Measurements from ENCODE around the gene DIRAS1. TPM values are rescaled to one million over a fixed set of nuclear protein-coding genes. Genes with fewer than 3 reads are reported as not detected.
"Not testable (repeated sequence)": the region's sequence is repeated elsewhere in the genome, so short reads cannot be mapped to it uniquely, and the experiment has no call there.

DIRAS1 gene
- total RNA-seq, 1 experiment from 2014 or later: not detected

DNA sequence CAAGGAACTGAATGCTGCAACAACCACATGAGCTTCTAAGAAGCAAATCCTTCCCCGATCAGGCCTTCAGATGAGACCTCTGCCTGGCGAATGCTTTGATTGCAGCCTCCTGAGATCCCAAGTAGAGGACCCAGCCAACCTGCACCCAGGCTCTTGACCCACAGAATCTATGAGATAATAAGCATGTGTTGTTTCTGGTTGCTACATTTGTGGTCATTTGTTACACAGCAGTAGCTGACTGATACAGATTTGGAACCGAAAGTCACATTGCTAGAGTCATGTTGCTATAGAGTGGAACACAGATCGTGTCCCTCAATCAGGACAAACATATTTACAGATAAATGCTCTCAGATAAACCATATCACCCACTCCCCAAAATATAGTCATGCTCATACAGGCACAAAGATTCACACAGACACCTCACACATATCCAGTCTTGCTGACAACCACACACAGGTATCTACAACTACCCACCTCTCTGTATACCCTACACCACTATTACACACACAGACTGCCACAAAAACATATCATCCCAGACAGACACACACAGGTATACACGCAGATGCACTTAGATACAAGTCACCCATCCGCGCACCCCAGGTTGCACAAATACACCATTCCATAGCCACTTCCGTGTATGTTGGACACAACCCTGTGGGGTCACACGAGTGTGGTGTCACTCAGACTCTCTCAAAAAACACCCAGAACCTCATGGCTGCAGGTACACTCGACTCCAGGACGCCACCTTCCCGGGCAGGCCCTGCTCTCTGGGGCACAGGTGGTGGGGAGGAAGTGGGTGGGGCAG lies 5.5 kb downstream of the DIRAS1 start:
- H3K4me3 ChIP-seq: no peak overlapping the region
- H3K4me1 ChIP-seq: no peaks in the 10 kb centered on the region
- H3K27ac ChIP-seq: no peak overlapping the region
- DNase-seq: no peak
- no peaks in the 10 kb centered on the region for H3K27me3 ChIP-seq
- H3K9me3 ChIP-seq (replicated peaks): peaks cover 5% of the 10 kb centered on the region; the same call in 1 of the 2 replicates
- H3K36me3 ChIP-seq: no peaks in the 10 kb centered on the region

DNA sequence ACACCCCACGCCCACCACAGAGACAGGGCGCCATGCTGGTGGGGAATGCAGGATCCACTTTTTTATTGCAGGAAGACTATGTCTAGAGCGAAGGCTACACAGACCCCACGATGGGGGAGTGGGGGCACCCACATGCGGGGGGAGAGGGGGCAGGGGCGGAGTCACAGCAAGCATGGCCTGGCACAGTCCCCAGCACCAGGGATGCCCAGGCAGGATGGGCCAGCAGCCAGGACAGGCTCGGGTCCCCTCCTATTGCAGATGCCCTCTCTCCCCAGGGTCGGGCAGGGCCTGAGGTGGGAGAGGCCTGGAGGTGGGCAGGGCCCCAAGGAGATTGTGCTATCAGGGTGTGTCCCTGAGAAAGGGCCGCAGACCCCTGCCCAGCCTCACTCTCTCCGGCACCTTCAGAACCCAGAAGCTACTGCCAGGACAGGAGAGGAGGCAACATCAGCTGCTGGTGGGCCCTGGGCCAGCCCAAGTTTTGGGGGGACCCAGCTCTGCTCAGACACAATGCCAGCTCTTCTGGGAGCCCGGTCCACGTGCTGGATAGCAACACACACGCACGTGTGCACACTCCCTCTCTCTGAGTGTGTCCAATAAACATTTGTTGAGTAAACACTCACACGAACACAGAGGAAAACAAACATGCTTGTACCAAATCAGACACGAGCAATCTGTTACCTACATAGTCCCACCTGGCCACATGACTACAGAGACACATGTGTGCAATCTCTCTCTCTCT lies 6.5 kb downstream of the DIRAS1 start:
- no peaks in the 10 kb centered on the region for H3K27me3 ChIP-seq
- no peak overlapping the region for H3K27ac ChIP-seq
- H3K4me1 ChIP-seq: no peaks in the 10 kb centered on the region
- H3K9me3 ChIP-seq (replicated peaks): peaks cover 5% of the 10 kb centered on the region; the same call in 1 of the 2 replicates
- DNase-seq: no peak
- H3K4me3 ChIP-seq: no peak overlapping the region
- H3K36me3 ChIP-seq: no peaks in the 10 kb centered on the region

DNA sequence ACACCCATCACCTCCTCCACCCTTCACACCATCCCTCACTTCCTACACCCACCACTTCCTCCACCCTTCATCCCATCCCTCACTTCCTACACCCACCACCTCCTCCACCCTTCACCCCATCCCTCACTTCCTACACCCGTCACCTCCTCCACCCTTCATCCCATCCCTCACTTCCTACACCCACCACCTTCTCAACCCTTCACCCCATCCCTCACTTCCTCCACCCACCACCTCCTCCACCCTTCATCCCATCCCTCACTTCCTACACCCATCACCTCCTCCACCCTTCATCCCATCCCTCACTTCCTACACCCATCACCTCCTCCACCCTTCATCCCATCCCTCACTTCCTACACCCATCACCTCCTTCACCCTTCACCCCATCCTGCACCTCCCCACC lies 7.1 kb downstream of the DIRAS1 start:
- not testable (repeated sequence) for H3K4me1 ChIP-seq; DNase-seq; H3K27me3 ChIP-seq; H3K9me3 ChIP-seq (replicated peaks); H3K4me3 ChIP-seq; H3K27ac ChIP-seq; H3K36me3 ChIP-seq

DNA sequence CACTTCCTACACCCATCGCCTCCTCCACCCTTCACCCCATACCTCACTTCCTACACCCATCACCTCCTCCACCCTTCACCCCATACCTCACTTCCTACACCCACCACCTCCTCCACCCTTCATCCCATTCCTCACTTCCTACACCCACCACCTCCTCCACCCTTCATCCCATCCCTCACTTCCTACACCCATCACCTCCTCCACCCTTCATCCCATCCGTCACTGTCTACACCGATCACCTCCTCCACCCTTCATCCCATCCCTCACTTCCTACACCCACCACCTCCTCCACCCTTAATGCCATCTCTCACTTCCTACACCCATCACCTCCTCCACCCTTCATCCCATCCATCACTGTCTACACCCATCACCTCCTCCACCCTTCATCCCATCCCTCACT lies 8.0 kb downstream of the DIRAS1 start:
- H3K4me1 ChIP-seq; H3K9me3 ChIP-seq (replicated peaks); H3K27me3 ChIP-seq; DNase-seq; H3K36me3 ChIP-seq; H3K27ac ChIP-seq; H3K4me3 ChIP-seq: not testable (repeated sequence)

DNA sequence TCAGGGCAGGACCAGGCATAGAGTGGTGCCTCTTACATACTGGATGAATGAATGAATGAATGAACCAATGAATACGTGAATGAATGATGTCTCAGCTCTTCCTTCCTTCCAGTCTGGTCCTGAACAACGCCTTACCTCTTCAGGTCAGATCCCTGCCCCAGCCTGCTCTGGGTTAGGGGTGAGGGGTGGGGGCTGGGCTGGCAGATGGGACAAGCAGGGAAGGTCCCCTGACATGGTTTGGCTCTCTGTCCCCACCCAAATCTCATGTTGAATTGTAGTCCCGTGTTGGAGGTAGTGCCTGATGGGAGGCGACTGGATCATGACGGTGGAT lies 9.3 kb downstream of the DIRAS1 start:
- peaks cover 5% of the 10 kb centered on the region; the same call in 1 of the 2 replicates for H3K9me3 ChIP-seq (replicated peaks)
- no peaks in the 10 kb centered on the region for H3K36me3 ChIP-seq
- H3K27ac ChIP-seq: no peak overlapping the region
- no peak overlapping the region for H3K4me3 ChIP-seq
- H3K27me3 ChIP-seq: no peaks in the 10 kb centered on the region
- DNase-seq: no peak
- H3K4me1 ChIP-seq: no peaks in the 10 kb centered on the region

DNA sequence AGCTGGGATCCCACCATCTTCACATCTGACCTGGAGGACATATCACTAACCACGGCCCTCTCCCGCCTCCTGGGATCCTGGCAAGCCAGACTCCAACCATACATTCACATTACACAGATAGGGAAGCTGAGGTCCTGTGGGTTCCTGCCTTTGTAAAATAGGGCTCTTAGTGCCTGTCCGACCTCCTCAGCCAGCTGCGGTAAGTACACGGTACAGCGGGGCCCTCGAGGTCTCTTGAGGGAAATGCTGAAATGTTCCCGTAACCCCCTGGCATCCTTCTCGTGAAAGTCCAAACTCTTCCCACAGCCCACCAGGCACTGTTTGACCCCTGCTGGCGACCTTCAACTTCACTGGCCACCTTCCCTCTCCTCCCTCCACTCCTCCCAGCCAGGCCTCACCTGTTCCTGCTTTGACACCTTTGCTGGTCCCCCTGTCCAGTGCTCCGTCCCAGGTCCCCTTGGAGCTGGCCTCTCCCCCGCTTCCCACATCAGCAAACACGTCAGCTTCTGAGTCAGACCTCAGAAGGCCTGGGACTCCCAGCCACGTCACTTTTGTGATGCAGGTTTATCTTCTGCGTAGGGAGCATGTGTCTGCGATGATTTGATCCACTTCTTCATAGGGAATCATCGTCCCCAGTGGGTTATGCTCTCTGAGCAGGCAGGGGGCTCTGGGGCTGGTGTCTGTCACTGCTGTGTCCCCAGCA lies 9.8 kb downstream of the DIRAS1 start:
- no peaks in the 10 kb centered on the region for H3K4me1 ChIP-seq
- no peaks in the 10 kb centered on the region for H3K36me3 ChIP-seq
- no peak overlapping the region for H3K4me3 ChIP-seq
- H3K9me3 ChIP-seq (replicated peaks): peaks cover 5% of the 10 kb centered on the region; the same call in 1 of the 2 replicates
- no peaks in the 10 kb centered on the region for H3K27me3 ChIP-seq
- DNase-seq: no peak
- no peak overlapping the region for H3K27ac ChIP-seq

DNA sequence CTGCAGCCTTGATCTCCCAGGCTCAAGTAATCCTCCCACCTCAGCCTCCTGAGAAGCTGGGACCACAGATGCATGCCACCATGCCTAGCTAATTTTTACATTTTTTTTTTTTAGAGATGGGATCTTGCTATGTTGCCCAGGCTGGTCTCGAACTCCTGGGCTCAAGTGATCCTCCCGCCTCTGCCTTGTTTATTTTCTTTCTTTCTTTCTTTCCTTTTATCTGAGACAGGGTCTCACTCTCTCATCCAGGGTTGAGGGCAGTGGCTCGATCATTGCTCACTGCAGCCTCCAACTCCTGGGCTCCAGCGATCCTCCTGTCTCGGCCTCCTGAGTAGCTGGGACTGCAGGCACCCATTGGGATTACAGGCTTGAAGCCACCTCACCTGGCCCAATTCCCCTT lies 14.9 kb downstream of the DIRAS1 start:
- H3K27me3 ChIP-seq: no peaks in the 10 kb centered on the region
- H3K4me3 ChIP-seq: no peak overlapping the region
- no peaks in the 10 kb centered on the region for H3K4me1 ChIP-seq
- H3K36me3 ChIP-seq: no peaks in the 10 kb centered on the region
- no peak overlapping the region for H3K27ac ChIP-seq
- no peak for DNase-seq
- H3K9me3 ChIP-seq (replicated peaks): no peaks in the 10 kb centered on the region

DNA sequence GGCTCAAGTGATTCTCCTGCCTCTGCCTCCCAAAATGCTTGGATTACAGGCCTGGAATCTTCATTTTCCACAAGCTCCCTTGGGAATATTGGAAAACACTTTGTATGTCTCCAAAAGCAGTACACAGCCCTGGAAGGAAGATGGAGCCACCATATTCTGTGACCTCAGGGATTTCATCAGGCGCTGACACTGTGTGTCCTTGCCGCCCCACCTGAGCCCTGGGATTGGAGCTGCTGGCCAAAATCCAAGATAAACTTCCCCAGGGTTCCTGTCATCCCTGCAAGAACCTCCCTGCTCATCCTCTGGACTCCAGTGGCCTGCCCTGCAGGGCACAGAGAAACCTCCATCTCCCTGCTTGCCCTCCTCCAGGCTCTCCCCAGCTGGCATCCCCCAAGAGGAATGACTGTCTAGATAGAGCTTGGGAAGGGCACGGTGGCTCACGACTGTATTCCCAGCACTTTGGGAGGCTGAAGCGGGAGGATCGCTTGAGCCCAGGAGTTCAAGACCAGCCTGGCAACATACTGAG lies 17.4 kb downstream of the DIRAS1 start:
- H3K27me3 ChIP-seq: no peaks in the 10 kb centered on the region

DNA sequence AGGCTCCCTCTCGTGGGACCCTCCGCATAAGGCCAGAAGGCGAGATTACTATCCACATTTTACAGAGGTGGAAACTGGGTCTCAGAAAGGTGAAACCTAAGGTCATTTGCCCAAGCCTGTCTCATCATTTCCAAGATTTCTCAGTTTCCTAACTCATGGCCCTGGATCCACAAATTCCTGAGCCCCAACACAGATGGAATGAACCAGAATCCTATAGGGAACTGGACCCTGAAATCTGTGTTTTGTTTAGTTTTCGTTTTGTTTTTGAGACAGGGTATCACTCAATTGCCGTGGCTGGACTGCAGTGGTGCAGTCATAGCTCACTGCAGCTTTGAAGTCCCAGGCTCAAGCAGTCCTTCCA lies 18.1 kb downstream of the DIRAS1 start:
- DNase-seq: no peak
- no peak overlapping the region for H3K27ac ChIP-seq
- no peak overlapping the region for H3K4me3 ChIP-seq
- no peaks in the 10 kb centered on the region for H3K9me3 ChIP-seq (replicated peaks)
- no peaks in the 10 kb centered on the region for H3K4me1 ChIP-seq
- no peaks in the 10 kb centered on the region for H3K36me3 ChIP-seq
- no peaks in the 10 kb centered on the region for H3K27me3 ChIP-seq

More for the DNA sequence above, 17.4 kb downstream of the DIRAS1 start:
- Histone ChIP-seq H3K36me3 (no peaks in the 10 kb centered on the region), H3K4me3 (no peak overlapping the region), H3K9me3 (replicated peaks) (no peaks in the 10 kb centered on the region), H3K27ac (no peak overlapping the region), H3K4me1 (no peaks in the 10 kb centered on the region)
- no peak for DNase-seq

DNA sequence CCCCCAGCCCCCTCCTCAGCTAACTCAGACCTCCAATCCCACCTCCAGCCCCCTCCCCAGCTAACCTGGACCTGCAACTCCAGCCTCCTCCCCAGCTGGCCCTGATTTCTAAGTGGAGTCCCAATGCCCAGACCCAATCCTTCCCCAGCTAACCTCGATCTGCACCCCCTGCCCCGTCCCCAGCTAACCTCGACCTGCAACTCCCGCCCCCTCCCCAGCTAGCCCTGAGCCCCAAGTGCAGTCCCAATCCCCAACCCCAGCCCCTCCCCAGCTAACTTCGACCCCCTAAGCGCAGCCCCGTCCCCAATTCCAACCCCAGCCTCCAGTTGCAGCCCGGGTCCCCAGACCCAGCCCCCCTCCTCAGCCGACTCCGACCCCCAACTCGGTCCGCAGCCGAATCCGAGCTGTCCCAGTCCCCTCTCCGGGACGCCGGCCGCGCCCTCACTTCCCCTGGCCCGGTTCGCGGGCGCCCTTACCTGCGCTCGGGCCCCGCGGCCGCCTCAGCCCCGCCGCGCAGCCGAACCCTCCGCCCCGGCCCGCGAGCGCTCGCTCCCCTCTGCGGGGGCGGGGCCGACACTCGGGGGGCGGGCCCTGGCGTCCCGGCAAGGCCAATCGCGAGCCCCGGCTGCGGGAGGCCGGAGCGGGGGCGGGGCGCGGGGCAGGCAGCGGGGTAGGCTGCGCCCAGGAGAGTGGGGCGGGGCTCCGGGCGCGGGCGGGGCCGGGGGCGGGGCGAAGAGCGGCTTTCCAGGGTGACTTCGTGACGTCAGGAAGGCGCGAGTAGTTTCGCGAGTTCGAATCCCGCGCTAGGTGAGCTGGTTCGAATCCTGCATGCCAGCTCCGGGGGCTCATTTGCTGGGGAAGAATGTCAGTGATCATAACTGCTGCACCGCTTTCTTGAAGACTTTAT lies 18.7 kb downstream of the DIRAS1 start, which contains the start of gene GNG7:
TSS of gene GNG7 (minus strand) at position 525 of the 907 bp plus-strand sequence. CDS start 182,006 bp downstream, outside the sequence.
- H3K36me3 ChIP-seq: no peaks in the 10 kb centered on the region
- DNase-seq: no peak
- no peak within 1 kb of the TSS for H3K27ac ChIP-seq
- no peak within 1 kb of the TSS for H3K4me3 ChIP-seq
- H3K4me1 ChIP-seq: no peaks in the 10 kb centered on the region
- H3K9me3 ChIP-seq (replicated peaks): no peaks in the 10 kb centered on the region
- H3K27me3 ChIP-seq: no peaks in the 10 kb centered on the region

DNA sequence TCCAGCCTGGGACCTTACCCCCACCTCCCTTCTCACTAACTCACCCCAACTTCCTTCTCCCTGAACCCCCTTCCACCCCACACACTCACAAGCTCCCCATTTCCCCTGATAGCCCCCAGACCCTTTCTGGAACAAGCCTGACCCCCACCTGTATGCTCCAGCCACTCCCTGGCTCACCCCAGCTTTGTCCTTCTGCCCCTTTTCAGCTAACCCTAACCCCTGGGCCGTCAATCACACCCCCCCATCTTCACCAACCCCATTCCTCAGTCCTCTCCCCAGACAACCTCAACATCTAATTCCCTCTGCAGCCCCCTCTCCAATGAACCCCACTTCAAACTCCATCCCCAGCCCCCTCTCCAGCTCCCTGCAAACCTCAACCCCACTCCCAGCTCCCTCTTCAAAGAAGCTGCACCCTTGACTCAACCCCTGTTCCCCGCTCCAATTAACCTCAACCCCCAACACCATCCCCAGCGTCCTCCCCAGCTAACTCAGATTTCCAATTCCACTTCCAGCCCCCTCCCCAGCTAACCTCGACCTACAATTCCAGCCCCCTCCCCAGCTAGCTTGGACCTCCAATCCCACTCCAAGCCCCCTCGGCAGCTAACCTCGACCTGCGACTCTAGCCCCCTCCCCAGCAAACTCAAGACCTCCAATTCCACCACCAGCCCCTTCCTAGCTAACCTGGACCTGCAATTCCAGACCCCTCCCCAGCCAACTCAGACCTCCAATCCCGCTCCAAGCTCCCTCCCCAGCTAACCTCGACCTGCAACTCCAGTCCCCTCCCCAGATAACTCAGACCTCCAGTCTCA lies 19.6 kb downstream of the DIRAS1 start:
- Histone ChIP-seq H3K4me3 (no peak overlapping the region), H3K27me3 (no peaks in the 10 kb centered on the region), H3K4me1 (no peaks in the 10 kb centered on the region), H3K9me3 (replicated peaks) (no peaks in the 10 kb centered on the region), H3K27ac (no peak overlapping the region), H3K36me3 (no peaks in the 10 kb centered on the region)
- DNase-seq: no peak

DNA sequence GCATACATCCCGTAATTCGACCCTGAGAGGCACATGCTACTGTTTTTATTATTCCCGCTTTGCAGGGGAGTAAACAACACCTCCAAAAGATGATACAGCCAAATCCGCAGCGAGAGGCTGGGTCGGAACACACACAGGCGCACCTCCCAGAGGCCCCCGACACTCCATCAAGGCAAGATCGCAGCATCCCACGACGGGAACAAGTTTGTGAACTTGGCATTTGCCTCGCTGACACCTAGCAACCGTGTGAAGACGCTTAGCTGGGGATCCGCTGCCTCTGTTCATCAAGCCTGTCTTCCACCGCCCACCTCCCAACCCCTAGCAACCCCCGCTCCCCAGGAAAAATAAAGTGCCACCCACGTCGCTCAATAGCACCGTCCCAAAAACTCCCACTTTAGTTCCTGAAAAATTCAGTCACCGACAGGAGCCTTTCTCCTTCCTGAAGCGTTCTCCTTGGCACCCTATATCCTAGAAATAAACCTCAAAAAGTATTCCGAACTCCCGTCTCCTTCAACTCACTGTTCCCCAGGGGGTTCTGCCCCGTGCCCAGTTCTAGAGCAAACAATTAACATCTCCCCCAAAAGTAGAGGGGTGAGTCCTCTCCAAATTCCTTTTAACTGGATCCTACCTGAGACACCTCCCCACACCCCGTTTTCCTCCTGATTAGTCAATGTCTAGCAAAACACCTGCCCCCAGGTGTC lies 20.4 kb downstream of the DIRAS1 start:
- DNase-seq: no peak

More for the DNA sequence above, 20.4 kb downstream of the DIRAS1 start:
- H3K27ac ChIP-seq: no peak overlapping the region
- H3K27me3 ChIP-seq: no peaks in the 10 kb centered on the region
- H3K9me3 ChIP-seq (replicated peaks): no peaks in the 10 kb centered on the region
- no peaks in the 10 kb centered on the region for H3K36me3 ChIP-seq
- H3K4me3 ChIP-seq: no peak overlapping the region
- H3K4me1 ChIP-seq: no peaks in the 10 kb centered on the region
